HEK293 (cell line): ENCODE data around the gene KCP.

Source experiments
- CTCF ChIA-PET: fragments of 350-600 bp; formaldehyde crosslinking; extraction: SDS; loops from one replicate; lab custom pipeline; 2021; ENCODE audit warnings: antibody characterized with exemption; lab: Yijun Ruan, JAX
- POLR2A ChIA-PET: fragments of 300-600 bp; formaldehyde crosslinking; extraction: SDS; loops from one replicate; lab custom pipeline; 2020; ENCODE audit warnings: antibody characterized with exemption, inconsistent platforms; lab: Yijun Ruan, JAX
- H3K27ac ChIP-seq: fragments of 200-500 bp; sonication (Bioruptor generic); 2 replicates; pipeline ENCODE4 v1.5.1; 2014; ENCODE audit warnings: low read depth, low read length, control low read depth, inconsistent platforms; ENCODE audit errors: extremely low read depth
- H3K36me3 ChIP-seq, 2 experiments: fragments of 200-500 bp in 1 of 2; sonication (Bioruptor generic) in 1 of 2; 1 replicate in 1 of 2; 2 replicates in 1 of 2; pipeline ENCODE4 v1.5.1; 2014 to 2017; ENCODE audit warnings: inconsistent platforms in 2 of 2, low read length in 2 of 2; ENCODE audit not compliant: control insufficient read depth in 2 of 2, insufficient read depth in 1 of 2
- H3K4me1 ChIP-seq: fragments of 200-500 bp; sonication (Bioruptor generic); 2 replicates; pipeline ENCODE4 v1.5.1; 2014; ENCODE audit warnings: mild to moderate bottlenecking, low read length, inconsistent platforms; ENCODE audit not compliant: control insufficient read depth, insufficient read depth
- H3K4me3 ChIP-seq: 2 replicates; pipeline ENCODE4 v1.5.1; 2011; ENCODE audit warnings: low read depth, mild to moderate bottlenecking, control low read depth, low read length, moderate library complexity
- H3K9me3 ChIP-seq: fragments of 200-500 bp; sonication (Bioruptor generic); 2 replicates; pipeline ENCODE4 v1.5.1; 2014; ENCODE audit warnings: low read depth, low read length, inconsistent platforms; ENCODE audit not compliant: control insufficient read depth, insufficient read depth
- BCL11B ChIP-seq: fragments of 450-650 bp; formaldehyde crosslinking; IDR thresholded peaks from 2 replicates; pipeline ENCODE4 v1.5.1; 2016; ENCODE audit warnings: low read depth, missing biosample characterization, missing genetic modification characterization
- HIC1 ChIP-seq: fragments of 450-650 bp; formaldehyde crosslinking; IDR thresholded peaks from 2 replicates; pipeline ENCODE4 v1.5.1; 2016; ENCODE audit warnings: missing biosample characterization, missing genetic modification characterization
- IKZF3 ChIP-seq: fragments of 450-650 bp; IDR thresholded peaks from 2 replicates; pipeline ENCODE4 v1.5.0; 2018; ENCODE audit warnings: missing biosample characterization, mild to moderate bottlenecking, missing genetic modification characterization, moderate library complexity
- ZBTB10 ChIP-seq: fragments of 450-650 bp; formaldehyde crosslinking; IDR thresholded peaks from 2 replicates; pipeline ENCODE4 v1.5.1; 2016; ENCODE audit warnings: missing biosample characterization, missing genetic modification characterization
- ZBTB11 ChIP-seq: fragments of 450-650 bp; formaldehyde crosslinking; conservative IDR thresholded peaks from 2 replicates; pipeline ENCODE4 v1.5.1; 2016; ENCODE audit warnings: low read depth, missing biosample characterization, missing genetic modification characterization
- ZEB2 ChIP-seq: fragments of 450-650 bp; formaldehyde crosslinking; IDR thresholded peaks from 2 replicates; pipeline ENCODE4 v1.5.1; 2016; ENCODE audit warnings: missing biosample characterization, missing genetic modification characterization
- ZNF121 ChIP-seq: fragments of 450-650 bp; formaldehyde crosslinking; IDR thresholded peaks from 2 replicates; pipeline ENCODE4 v1.5.1; 2016; ENCODE audit warnings: missing biosample characterization, missing genetic modification characterization
- ZNF214 ChIP-seq: fragments of 450-650 bp; formaldehyde crosslinking; IDR thresholded peaks from 2 replicates; pipeline ENCODE4 v1.5.1; 2017; ENCODE audit warnings: missing biosample characterization, mild to moderate bottlenecking, missing genetic modification characterization, borderline replicate concordance
- ZNF223 ChIP-seq: fragments of 450-650 bp; formaldehyde crosslinking; IDR thresholded peaks from 2 replicates; pipeline ENCODE4 v1.5.1; 2016; ENCODE audit warnings: missing biosample characterization, missing genetic modification characterization
- ZNF341 ChIP-seq: fragments of 450-650 bp; formaldehyde crosslinking; IDR thresholded peaks from 2 replicates; pipeline ENCODE4; 2016; ENCODE audit warnings: low read depth, missing biosample characterization, missing genetic modification characterization
- ZNF350 ChIP-seq: fragments of 450-650 bp; formaldehyde crosslinking; IDR thresholded peaks from 2 replicates; pipeline ENCODE4 v1.5.0; 2017; ENCODE audit warnings: missing biosample characterization, mild to moderate bottlenecking, missing genetic modification characterization
- ZNF449 ChIP-seq: fragments of 450-650 bp; formaldehyde crosslinking; IDR thresholded peaks from 2 replicates; pipeline ENCODE4 v1.5.1; 2017; ENCODE audit warnings: missing biosample characterization, mild to moderate bottlenecking, missing genetic modification characterization, moderate library complexity
- ZNF645 ChIP-seq: fragments of 450-650 bp; formaldehyde crosslinking; IDR thresholded peaks from 2 replicates; pipeline ENCODE4; 2016; ENCODE audit warnings: missing biosample characterization, missing genetic modification characterization
- ZSCAN4 ChIP-seq: fragments of 450-650 bp; formaldehyde crosslinking; IDR thresholded peaks from 2 replicates; pipeline ENCODE4 v1.5.1; 2017; ENCODE audit warnings: missing biosample characterization, missing genetic modification characterization

KCP gene

GRCh38 chr7:128931965-128932861 lies 21.7 kb upstream of the KCP start:
- no peak for TF ChIP-seq BCL11B (tag by site-specific recombination)
- no peaks in the 10 kb centered on the region for H3K4me1 ChIP-seq
- ChIA-PET POLR2A (no interaction called here), CTCF (interaction anchor here (1.2 to 1.5 kb wide), 2 partner anchors 34 to 159 kb away, joined by 4 read pairs; no protein-coding TSS in a partner anchor)
- no peak overlapping the region for H3K27ac ChIP-seq
- no peaks in the 10 kb centered on the region for H3K36me3 ChIP-seq
- no peaks in the 10 kb centered on the region for H3K9me3 ChIP-seq
- no peak overlapping the region for H3K4me3 ChIP-seq

GRCh38 chr7:128931190-128931798 lies 20.8 kb upstream of the KCP start:
- Histone ChIP-seq H3K4me3 (no peak overlapping the region), H3K36me3 (no peaks in the 10 kb centered on the region), H3K4me1 (no peaks in the 10 kb centered on the region), H3K9me3 (no peaks in the 10 kb centered on the region), H3K27ac (no peak overlapping the region)
- CTCF ChIA-PET, result interaction anchor here (1.5 kb wide), 1 partner anchor 160 kb away, joined by 4 read pairs; no protein-coding TSS in a partner anchor
- POLR2A ChIA-PET, result no interaction called here
- TF ChIP-seq ZEB2 (tag by site-specific recombination), result no peak
- no peak for TF ChIP-seq ZSCAN4 (tag by site-specific recombination)
- no peak for TF ChIP-seq HIC1 (tag by site-specific recombination)
- TF ChIP-seq ZBTB11 (tag by site-specific recombination), result no peak
- no peak for TF ChIP-seq ZNF223 (tag by site-specific recombination)
- no peak for TF ChIP-seq ZNF341 (tag by site-specific recombination)
- no peak for TF ChIP-seq ZNF645 (tag by site-specific recombination)
- TF ChIP-seq ZNF449 (tag by site-specific recombination), result no peak
- TF ChIP-seq ZNF350 (tag by site-specific recombination), result no peak
- TF ChIP-seq ZNF214 (tag by site-specific recombination), result no peak
- no peak for TF ChIP-seq ZNF121 (tag by site-specific recombination)
- no peak for TF ChIP-seq IKZF3
- TF ChIP-seq ZBTB10 (tag by site-specific recombination), result no peak
